Endothelial cell of umbilical vein (primary cell): ENCODE data around the gene MACROH2A1.

Experiments used
- CTCF ChIP-seq, 2 donors: IDR thresholded peaks; 1 replicate in 1 of 2; 2 replicates in 1 of 2; pipeline ENCODE4 v1.5.1; 2011; ENCODE audit warnings: low read length in 2 of 2, mild to moderate bottlenecking in 2 of 2, moderate library complexity in 2 of 2, control low read depth in 1 of 2, inconsistent platforms in 1 of 2, low read depth in 1 of 2; ENCODE audit not compliant: insufficient read depth in 1 of 2; ENCODE audit errors: extremely low read depth in 1 of 2
- EZH2 ChIP-seq: IDR thresholded peaks from 2 replicates; pipeline ENCODE4 v1.6.1; 2012; ENCODE audit warnings: borderline replicate concordance, low read depth, mild to moderate bottlenecking, moderate library complexity, low read length, inconsistent platforms; ENCODE audit not compliant: severe bottlenecking
- FOS ChIP-seq: IDR thresholded peaks from 2 replicates; pipeline ENCODE4 v1.6.1; 2011; ENCODE audit warnings: mild to moderate bottlenecking, low read length, moderate library complexity, borderline replicate concordance; ENCODE audit not compliant: insufficient read depth
- JUN ChIP-seq: IDR thresholded peaks from 2 replicates; pipeline ENCODE4 v1.6.1; 2011; ENCODE audit warnings: borderline replicate concordance, low read depth; ENCODE audit not compliant: insufficient read length, insufficient read depth
- MYC ChIP-seq: IDR thresholded peaks from one replicate; pipeline ENCODE4 v1.6.1; 2011; ENCODE audit warnings: mild to moderate bottlenecking, low read depth, low read length
- POLR2A ChIP-seq: IDR thresholded peaks from 2 replicates; pipeline ENCODE4 v1.6.1; 2012; ENCODE audit warnings: low read depth, mild to moderate bottlenecking, control low read depth, low read length
- POLR2AphosphoS5 ChIP-seq: IDR thresholded peaks from 2 replicates; pipeline ENCODE4 v1.6.1; 2012; ENCODE audit warnings: low read depth, mild to moderate bottlenecking, control low read depth, low read length, moderate library complexity; ENCODE audit not compliant: insufficient read depth
- TF ChIP-seq, protein P1 (sequence below): IDR thresholded peaks from 2 replicates; pipeline ENCODE4 v1.6.1; 2011; ENCODE audit not compliant: insufficient read depth, insufficient read length

- no peak for TF ChIP-seq CTCF (IDR thresholded peaks at IDR 0.05; ENCODE audit: extremely low read depth in 1 of 2, insufficient read depth in 1 of 2, low read depth in 1 of 2, low read length in 2 of 2)
- TF ChIP-seq POLR2AphosphoS5 = peak; percentile 89
- TF ChIP-seq, protein P1, sequence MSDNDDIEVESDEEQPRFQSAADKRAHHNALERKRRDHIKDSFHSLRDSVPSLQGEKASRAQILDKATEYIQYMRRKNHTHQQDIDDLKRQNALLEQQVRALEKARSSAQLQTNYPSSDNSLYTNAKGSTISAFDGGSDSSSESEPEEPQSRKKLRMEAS = no peak
- peak; percentile 88 for TF ChIP-seq POLR2A
- no peak for TF ChIP-seq EZH2
- TF ChIP-seq MYC = no peak
- no peak for TF ChIP-seq FOS
- TF ChIP-seq JUN = no peak
Observed at GRCh38 chr5:135398855-135399793, at the start of gene MACROH2A1.
